Urinary bladder (tissue), 4 donors: Measurements from ENCODE around the gene PFKL. TPM values are rescaled to one million over a fixed set of nuclear protein-coding genes. Genes with fewer than 3 reads are reported as not detected.
"Not testable (repeated sequence)": the region's sequence is repeated elsewhere in the genome, so short reads cannot be mapped to it uniquely, and the experiment has no call there.

Experiments used
- DNase-seq: peaks from one replicate; pipeline ENCODE4 v3.0.0-alpha.2; 2015; ENCODE audit errors: extremely low spot score
- H3K27ac ChIP-seq: one replicate; pipeline ENCODE4 v1.5.1; 2013; ENCODE audit warnings: low read depth, mild to moderate bottlenecking, moderate library complexity
- H3K36me3 ChIP-seq: one replicate; pipeline ENCODE4 v1.6.1; 2013; ENCODE audit warnings: mild to moderate bottlenecking, moderate library complexity; ENCODE audit not compliant: insufficient read depth
- H3K4me1 ChIP-seq: one replicate; pipeline ENCODE4 v1.6.1; 2013; ENCODE audit warnings: mild to moderate bottlenecking, moderate library complexity; ENCODE audit not compliant: insufficient read depth
- H3K4me3 ChIP-seq: one replicate; pipeline ENCODE4 v1.5.1; 2013; ENCODE audit warnings: low read depth, low read length
- WGBS: extraction: QIAGEN DNeasy Blood & Tissue Kit; methylation state at CpG from one replicate; pipeline ENCODE4 v1.1.7; 2013; 5-methylcytosine and 5-hydroxymethylcytosine counted together
- polyA plus RNA-seq: library from polyadenylated mRNA; stranded (reverse); fragments of 200-250 nt; gene quantifications from one replicate; pipeline ENCODE4 v1.2.3, GENCODE V29; 2013
- total RNA-seq: library from RNA; depleted of rRNA; stranded (reverse); fragments of >200 nt; gene quantifications from one replicate; pipeline ENCODE4 v1.2.3, GENCODE V29; 2014
- donor health status: healthy with polysubstance abuse.
- donor health status: healthy.

Gene PFKL
- total and polyA plus RNA-seq, 2 donors = 74.8 to 116 TPM

DNA sequence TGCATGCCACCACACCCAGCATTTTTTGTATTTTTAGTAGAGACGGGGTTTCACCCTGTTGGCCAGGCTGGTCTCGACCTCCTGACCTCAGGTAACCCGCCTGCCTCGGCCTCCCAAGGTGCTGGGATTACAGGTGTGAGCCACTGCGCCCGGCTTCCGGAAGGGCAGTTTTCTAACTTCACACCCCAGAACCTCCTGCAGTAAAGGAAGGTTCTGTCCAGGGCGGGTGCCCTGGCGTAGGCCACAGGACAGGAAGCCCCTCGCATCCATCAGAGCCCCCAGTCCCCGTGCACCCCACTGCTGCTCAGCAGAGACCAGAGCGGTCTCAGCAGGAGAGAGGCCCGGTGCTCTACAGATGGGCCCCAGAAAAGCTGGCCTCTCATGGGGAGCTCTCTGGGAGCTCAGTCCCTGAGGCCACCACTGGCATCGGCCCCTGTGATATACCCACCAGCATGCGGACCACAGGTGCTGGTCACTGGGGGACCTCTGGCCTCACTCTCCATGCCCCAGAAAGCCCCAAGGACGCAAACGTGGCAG is 34.1 kb upstream of the PFKL start:
- H3K4me3 ChIP-seq = no peak overlapping the region
- no peak overlapping the region for H3K27ac ChIP-seq
- H3K36me3 ChIP-seq = no peaks in the 10 kb centered on the region
- 91% methylated on average over 17 of the region's 17 CpGs for WGBS
- H3K4me1 ChIP-seq = no peaks in the 10 kb centered on the region
- no peak for DNase-seq

DNA sequence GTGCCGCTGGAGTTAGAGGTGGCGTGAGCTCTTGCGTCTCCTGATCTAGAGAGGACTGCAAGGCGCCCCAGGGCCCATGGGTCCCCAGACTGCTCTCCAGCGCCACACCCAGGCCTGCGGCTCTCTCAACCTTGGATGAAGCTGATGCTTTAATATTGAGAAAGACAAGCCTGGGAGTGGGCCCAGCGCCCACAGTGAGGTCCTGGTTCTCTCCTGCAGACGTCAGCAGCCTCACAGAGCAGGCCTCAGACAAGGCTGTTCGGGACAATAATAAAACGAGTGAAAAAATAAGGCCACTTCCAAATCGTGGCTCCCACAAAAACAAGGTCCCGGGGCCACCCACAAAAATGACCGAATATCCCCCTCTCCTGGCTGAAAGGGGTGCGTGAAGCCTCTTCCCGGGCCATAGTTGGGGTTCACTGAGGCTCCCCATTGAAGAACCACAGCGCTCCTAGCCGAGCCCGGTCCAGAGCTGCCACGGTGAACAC is 32.2 kb upstream of the PFKL start:
- Histone ChIP-seq H3K4me3 (no peak overlapping the region), H3K27ac (no peak overlapping the region), H3K36me3 (no peaks in the 10 kb centered on the region), H3K4me1 (no peaks in the 10 kb centered on the region)
- WGBS = 77% methylated on average over 19 of the region's 19 CpGs
- DNase-seq = no peak

DNA sequence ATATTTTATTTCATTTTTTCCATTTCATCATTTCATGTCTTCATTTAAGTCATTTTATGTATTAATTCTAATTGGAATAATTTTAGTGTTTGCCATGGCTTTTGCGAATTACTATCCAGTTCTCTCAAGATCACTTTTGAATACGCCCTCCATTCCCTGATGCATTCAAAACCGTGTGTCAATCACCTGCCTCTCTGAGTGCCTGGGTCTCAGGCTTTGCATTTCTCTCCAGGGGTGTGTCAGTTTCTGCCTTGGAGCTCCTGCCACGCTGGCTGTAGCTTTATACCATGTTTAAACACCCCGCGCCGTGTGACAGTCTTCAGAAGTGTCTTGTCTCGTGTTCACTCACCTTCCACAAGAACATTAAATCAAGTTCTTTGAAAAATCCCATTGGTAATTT is 30.8 kb upstream of the PFKL start:
- Histone ChIP-seq H3K4me3 (no peak overlapping the region), H3K36me3 (no peaks in the 10 kb centered on the region), H3K27ac (no peak overlapping the region), H3K4me1 (no peaks in the 10 kb centered on the region)
- DNase-seq = no peak
- 82% methylated on average over 8 of the region's 8 CpGs for WGBS

DNA sequence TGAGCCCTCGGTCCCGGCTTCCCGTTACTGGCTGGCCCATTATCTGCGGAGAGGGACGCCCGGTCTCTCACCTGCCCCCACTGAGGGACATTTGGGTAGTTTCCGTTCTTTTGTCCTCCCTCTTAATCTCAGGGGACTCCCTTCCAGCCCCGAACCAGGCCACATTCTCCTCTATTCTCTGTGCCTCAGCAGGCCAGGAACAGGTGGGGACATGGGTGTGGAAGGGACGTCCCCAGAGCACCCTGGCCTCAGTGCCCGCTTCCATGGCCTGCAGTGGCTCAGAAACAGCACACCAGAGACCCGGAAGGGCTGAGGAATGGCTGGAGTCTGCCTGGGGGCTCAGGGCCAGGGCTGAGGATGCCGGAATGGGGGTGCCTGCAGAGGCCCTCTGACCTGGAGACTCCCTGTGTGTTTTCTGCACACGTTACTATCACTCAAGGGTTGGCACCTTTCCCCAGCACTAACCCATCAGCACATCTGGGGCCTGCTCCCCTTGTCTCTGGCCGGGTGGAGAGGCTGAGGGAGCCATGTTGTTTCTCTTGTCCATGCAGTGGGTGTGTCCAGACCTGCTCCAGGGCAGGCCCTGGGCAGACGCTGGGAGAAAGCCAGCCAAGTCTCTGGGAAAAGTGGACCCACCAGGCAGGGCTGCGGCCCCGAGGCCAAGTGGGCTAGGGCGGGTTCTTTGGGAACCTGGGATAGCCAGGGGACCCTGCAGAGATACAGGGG is 28.1 kb upstream of the PFKL start:
- no peak overlapping the region for H3K27ac ChIP-seq
- H3K4me1 ChIP-seq = no peaks in the 10 kb centered on the region
- WGBS = 83% methylated on average over 18 of the region's 18 CpGs
- DNase-seq = no peak
- no peak overlapping the region for H3K4me3 ChIP-seq
- H3K36me3 ChIP-seq = no peaks in the 10 kb centered on the region

DNA sequence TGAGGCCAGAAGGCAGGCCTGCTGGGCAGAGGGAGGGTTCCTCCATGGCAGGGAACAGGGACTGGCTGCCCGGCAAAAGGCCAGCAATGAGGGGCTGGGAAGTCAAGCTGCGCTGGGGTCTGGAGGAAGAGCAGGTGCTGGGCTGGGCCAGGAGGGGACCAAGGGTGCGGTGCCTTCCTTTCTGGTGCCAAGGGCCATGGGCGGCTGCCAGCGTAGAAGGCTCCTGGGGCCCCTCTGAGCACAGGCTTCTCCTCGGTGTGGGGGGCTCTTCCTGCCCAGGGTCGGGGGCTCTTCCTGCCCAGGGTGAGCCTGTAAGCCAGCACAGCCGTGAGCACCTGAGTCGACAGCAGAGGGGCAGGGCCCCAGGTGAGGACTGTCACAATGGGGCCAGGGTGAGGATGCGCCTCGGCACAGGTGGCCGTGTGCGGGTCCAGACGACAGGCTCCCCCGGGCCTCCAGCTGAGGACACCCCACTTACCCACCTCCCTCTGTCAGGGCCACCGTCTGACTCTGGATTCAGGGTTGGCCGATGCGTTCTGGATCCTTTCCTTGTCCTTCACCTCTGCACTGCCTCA is 27.5 kb upstream of the PFKL start:
- H3K4me1 ChIP-seq = no peaks in the 10 kb centered on the region
- WGBS = 91% methylated on average over 18 of the region's 18 CpGs

DNA sequence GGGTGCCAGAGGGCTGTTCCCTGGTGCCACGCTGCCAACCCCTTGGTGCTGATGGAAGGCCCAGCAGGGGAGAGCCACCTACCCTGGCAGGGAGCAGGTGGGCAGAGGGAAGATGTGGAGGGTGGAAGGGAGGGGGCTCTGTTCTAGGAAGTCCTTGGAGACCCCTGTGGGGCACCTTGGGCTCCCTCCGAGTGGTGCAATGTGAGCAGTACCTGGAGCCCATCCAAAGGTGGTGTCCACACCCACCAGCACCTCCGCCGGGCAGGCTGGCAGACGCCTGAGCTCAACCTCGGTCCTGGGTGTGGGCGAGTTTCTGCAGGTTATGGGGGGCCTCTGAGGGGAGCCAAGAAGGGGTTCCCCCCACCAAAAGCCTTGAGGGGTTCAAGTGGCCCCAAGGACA is 26.8 kb upstream of the PFKL start:
- 87% methylated on average over 7 of the region's 7 CpGs for WGBS
- Histone ChIP-seq H3K36me3 (no peaks in the 10 kb centered on the region), H3K27ac (no peak overlapping the region), H3K4me1 (no peaks in the 10 kb centered on the region), H3K4me3 (no peak overlapping the region)
- no peak for DNase-seq

More for the DNA sequence above, 27.5 kb upstream of the PFKL start:
- H3K27ac ChIP-seq = no peak overlapping the region
- DNase-seq = no peak
- H3K4me3 ChIP-seq = no peak overlapping the region
- H3K36me3 ChIP-seq = no peaks in the 10 kb centered on the region

DNA sequence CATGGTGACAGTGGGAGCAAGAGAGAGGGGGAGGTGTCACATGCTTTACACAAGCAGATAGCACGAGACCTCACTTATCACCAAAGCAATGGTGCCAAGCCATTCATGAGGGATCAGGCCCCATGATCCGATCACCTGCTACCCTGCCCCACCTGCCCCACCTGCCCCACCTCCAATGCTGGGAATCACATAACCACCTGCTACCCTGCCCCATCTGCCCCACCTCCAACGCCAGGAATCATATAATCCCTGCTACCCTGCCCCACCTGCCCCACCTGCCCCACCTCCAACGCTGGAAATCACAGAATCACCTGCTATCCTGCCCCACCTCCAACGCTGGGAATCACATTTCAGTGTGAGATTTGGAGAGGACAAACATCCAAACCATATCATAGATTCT is 24.8 kb upstream of the PFKL start:
- no peaks in the 10 kb centered on the region for H3K36me3 ChIP-seq
- 65% methylated on average over 5 of the region's 5 CpGs for WGBS
- no peaks in the 10 kb centered on the region for H3K4me1 ChIP-seq
- no peak overlapping the region for H3K4me3 ChIP-seq
- DNase-seq = no peak
- H3K27ac ChIP-seq = no peak overlapping the region

DNA sequence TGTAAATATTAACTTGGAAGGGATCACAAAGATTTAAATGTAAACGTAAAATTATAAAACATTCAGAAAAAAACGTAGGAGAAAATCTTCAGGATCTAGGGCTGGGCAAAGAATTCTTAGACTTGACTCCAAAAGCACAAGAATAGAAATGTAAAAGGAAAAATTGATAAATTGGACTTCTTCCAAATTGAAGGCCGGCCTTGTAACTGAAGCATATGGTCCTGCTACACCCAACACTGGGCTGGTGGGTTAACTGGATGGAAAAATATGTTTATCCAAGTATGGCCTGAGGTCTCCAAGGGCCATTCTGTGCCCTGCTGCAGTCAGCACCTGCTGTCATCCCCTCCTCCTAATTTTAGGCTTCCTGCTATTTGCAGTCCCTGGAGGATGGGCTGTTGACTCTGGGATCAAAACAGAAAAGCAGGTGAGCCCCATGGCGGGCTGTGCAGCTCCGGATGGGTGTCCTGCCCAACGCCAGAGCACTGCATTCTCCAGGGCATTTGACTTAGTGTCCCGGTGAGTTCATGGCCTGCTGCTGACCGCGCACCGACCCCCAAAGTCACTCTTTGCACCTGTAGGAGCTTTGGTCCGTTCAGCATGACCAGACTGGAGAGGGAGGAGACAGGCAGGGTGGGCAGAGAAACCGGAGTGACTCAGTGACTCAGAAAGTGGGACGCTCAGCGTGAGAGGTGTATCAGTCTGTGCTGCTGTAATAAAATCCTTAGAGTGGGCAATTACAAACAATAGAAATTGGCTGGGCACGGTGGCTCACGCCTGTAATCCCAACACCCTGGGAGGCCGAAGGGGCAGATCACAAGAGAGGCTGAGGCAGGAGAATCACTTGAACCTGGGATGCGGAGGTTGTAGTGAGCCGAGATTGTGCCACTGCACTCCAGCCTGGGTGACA is 20.2 kb upstream of the PFKL start:
- no peak for DNase-seq
- Histone ChIP-seq H3K4me3 (no peak overlapping the region), H3K4me1 (no peaks in the 10 kb centered on the region), H3K36me3 (no peaks in the 10 kb centered on the region), H3K27ac (no peak overlapping the region)
- WGBS = 84% methylated on average over 19 of the region's 19 CpGs

DNA sequence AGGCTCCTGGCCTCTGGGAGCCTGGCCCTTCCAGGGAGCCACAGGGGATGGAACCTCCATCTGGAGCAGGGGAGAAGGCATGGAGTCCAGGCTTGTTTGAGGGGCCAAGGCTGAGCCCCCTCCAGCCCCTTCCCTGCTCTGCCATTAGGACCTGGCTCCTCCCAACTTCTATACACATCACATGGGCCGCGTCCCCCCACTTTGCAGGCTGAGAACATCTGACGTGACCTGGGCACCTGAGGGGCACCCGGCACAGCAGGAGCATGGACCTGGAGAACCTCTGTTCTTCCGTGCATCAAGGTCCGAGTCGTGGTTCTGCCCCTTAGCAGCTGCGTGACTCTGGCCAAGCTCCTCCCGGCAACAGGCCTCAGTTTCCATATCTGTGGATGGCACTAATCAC is 18.1 kb upstream of the PFKL start:
- no peak overlapping the region for H3K27ac ChIP-seq
- no peak overlapping the region for H3K4me3 ChIP-seq
- H3K4me1 ChIP-seq = no peaks in the 10 kb centered on the region
- H3K36me3 ChIP-seq = no peaks in the 10 kb centered on the region
- DNase-seq = no peak
- 97% methylated on average over 9 of the region's 9 CpGs for WGBS

DNA sequence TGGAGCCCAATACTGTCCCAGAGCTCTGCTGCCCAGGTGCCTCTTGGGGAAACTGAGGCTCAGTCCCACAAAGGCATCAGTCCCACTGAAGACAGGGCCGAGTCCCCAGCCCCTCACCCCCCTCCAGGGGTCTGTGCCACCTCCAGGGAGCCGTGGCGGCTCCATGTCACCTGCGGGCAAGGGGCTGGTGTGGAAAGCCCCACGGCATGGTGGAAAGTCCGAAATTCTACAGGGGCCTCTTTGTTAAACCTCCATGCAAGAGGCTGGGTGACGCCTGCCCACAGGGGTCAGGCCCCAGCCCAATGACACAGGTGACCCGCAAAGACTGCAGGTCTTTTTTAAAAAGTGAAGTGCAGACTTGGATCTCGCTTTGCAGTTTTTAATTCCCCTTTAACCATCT is 17.5 kb upstream of the PFKL start:
- WGBS = 93% methylated on average over 9 of the region's 9 CpGs
- DNase-seq = no peak
- H3K27ac ChIP-seq = no peak overlapping the region
- no peak overlapping the region for H3K4me3 ChIP-seq
- no peaks in the 10 kb centered on the region for H3K36me3 ChIP-seq
- no peaks in the 10 kb centered on the region for H3K4me1 ChIP-seq

DNA sequence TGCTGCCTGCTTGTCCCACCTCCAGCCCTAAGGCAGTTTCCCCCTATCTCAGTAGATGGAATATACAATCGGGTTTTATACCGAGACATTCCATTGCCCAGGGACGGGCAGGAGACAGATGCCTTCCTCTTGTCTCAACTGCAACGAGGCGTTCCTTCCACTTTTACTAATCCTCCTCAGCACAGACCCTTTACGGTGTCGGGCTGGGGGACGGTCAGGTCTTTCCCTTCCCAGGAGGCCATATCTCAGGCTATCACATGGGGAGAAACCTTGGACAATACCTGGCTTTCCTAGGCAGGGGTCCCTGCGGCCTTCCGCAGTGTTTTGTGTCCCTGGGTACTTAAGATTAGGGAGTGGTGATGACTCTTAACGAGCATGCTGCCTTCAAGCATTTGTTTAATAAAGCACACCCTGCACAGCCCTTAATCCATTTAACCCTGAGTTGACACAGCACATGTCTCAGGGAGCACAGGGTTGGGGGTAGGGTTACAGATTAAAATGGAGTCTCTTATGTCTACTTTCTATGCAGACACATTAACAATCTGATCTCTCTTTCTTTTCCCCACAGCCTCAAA is 16.6 kb upstream of the PFKL start:
- H3K36me3 ChIP-seq, H3K4me1 ChIP-seq, H3K27ac ChIP-seq, DNase-seq, H3K4me3 ChIP-seq: not testable (repeated sequence)
- 61% methylated on average over 11 of the region's 11 CpGs for WGBS

DNA sequence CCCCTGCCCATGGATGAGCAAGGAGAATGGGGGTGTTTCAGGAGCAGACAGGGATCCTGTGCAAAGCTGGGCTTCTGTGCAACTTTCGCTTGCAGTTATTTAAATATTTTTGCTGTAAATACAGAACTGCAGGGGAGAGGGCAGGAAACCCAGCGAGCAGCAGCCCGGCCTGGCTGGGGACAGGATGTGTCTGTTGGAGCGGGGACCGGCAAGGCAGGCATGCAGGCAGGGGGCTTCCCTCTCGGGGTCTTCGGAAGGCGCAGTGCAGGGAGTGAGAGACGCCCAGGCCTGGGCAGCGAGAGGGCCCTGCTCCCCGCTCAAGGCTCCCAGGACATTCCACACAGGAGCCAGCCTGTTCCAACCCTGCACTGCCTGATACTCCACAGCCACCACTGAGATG is 15.9 kb upstream of the PFKL start:
- 70% methylated on average over 11 of the region's 11 CpGs for WGBS
- Histone ChIP-seq H3K27ac (no peak overlapping the region), H3K36me3 (no peaks in the 10 kb centered on the region), H3K4me1 (no peaks in the 10 kb centered on the region), H3K4me3 (no peak overlapping the region)
- DNase-seq = no peak
